Hepatocyte (in vitro differentiated cells): ENCODE results near the gene CXXC1. TPM values are rescaled to one million over a fixed set of nuclear protein-coding genes. Genes with fewer than 3 reads are reported as not detected.

Source experiments
- DNase-seq: peaks from one replicate; pipeline ENCODE4 v3.0.0-alpha.2; 2016; ENCODE audit warnings: low spot score
- H2AFZ ChIP-seq: fragments of 200-600 bp; sonication (generic); 2 replicates; pipeline ENCODE4 v1.6.0; 2016; ENCODE audit warnings: antibody characterized with exemption, mild to moderate bottlenecking
- H3K27ac ChIP-seq: fragments of 200-600 bp; sonication (generic); 2 replicates; pipeline ENCODE4 v1.5.1; 2016; ENCODE audit warnings: mild to moderate bottlenecking
- H3K27me3 ChIP-seq: fragments of 200-600 bp; sonication (generic); 2 replicates; pipeline ENCODE4 v1.6.1; 2016
- H3K36me3 ChIP-seq: fragments of 200-600 bp; sonication (generic); replicated peaks from 2 replicates; pipeline ENCODE4 v1.5.1; 2016; ENCODE audit warnings: low read depth; ENCODE audit not compliant: insufficient read depth
- H3K4me1 ChIP-seq: fragments of 200-600 bp; sonication (generic); 2 replicates; pipeline ENCODE4 v1.5.1; 2016; ENCODE audit warnings: mild to moderate bottlenecking, moderate library complexity; ENCODE audit not compliant: insufficient read depth
- H3K4me2 ChIP-seq: fragments of 200-600 bp; sonication (generic); 2 replicates; pipeline ENCODE4 v1.6.0; 2016
- H3K4me3 ChIP-seq: fragments of 200-600 bp; sonication (generic); 2 replicates; pipeline ENCODE4 v1.5.1; 2016; ENCODE audit warnings: mild to moderate bottlenecking
- H3K79me2 ChIP-seq: fragments of 200-600 bp; sonication (generic); 2 replicates; pipeline ENCODE4 v1.6.0; 2017; ENCODE audit warnings: mild to moderate bottlenecking
- H3K9me2 ChIP-seq: fragments of 200-600 bp; sonication (generic); replicated peaks from 2 replicates; pipeline ENCODE4 v1.6.0; 2017; ENCODE audit warnings: mild to moderate bottlenecking; ENCODE audit not compliant: insufficient read depth
- H3K9me3 ChIP-seq: fragments of 200-600 bp; sonication (generic); 2 replicates; pipeline ENCODE4 v1.5.1; 2016; ENCODE audit warnings: low read depth, mild to moderate bottlenecking
- H4K20me1 ChIP-seq: fragments of 200-600 bp; sonication (generic); 2 replicates; pipeline ENCODE4 v1.6.0; 2016; ENCODE audit warnings: mild to moderate bottlenecking; ENCODE audit not compliant: insufficient read depth, poor library complexity, severe bottlenecking
- EZH2 ChIP-seq: fragments of 200-600 bp; sonication (generic); IDR thresholded peaks from 2 replicates; pipeline ENCODE4 v1.6.1; 2016; ENCODE audit warnings: antibody characterized with exemption, mild to moderate bottlenecking, borderline replicate concordance
- EZH2phosphoT487 ChIP-seq: fragments of 200-600 bp; sonication (generic); IDR thresholded peaks from one replicate; pipeline ENCODE4 v1.6.1; 2018; ENCODE audit warnings: antibody characterized with exemption, mild to moderate bottlenecking, low read depth, moderate library complexity; ENCODE audit not compliant: unreplicated experiment, severe bottlenecking
- WGBS: methylation state at CpG from one replicate; pipeline ENCODE4 v1.1.6; 2016; ENCODE audit warnings: low lambda C conversion rate; ENCODE audit errors: missing lambda C conversion rate; 5-methylcytosine and 5-hydroxymethylcytosine counted together
- polyA plus RNA-seq: library from polyadenylated mRNA; unstranded; fragments of >200 nt; fragmentation: Nextera tagmentation; extraction: Ambion mirVana; gene quantifications from 2 replicates; pipeline ENCODE4 v1.2.1, GENCODE V29; 2016
- total RNA-seq: library from RNA; depleted of rRNA; stranded (reverse); fragments of >200 nt; gene quantifications from 2 replicates; pipeline ENCODE4 v1.2.3, GENCODE V29; 2014
- TF ChIP-seq, protein P1 (sequence below): fragments of 200-600 bp; sonication (generic); IDR thresholded peaks from 2 replicates; pipeline ENCODE4 v1.5.1; 2016; ENCODE audit warnings: antibody characterized with exemption, mild to moderate bottlenecking; ENCODE audit not compliant: poor library complexity

Gene CXXC1
- total and polyA plus RNA-seq, 2 experiments from 2014 or later: 52.7 to 68.3 TPM

DNA sequence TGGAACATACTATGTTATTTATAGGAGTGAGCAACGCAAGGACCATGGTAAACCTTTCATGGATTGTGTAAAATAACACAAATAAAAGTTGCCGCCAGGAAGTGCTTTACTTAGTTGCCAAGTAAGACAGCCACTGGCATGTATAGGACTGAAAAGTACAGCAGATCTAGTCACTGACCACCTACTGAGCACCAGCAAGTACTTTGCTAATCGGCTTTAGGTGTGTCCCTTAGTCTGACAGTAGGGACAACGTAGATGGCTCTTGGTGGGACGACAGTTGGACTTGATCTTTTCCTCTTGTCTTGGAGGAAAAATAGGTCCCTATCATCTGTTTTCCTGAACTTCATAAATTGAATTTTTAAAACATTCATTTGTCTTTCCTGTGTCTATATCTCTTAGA is 13.6 kb upstream of the CXXC1 start:
- Histone ChIP-seq H3K4me3 (no peak overlapping the region), H3K27ac (no peak overlapping the region), H4K20me1 (no peaks in the 10 kb centered on the region), H2AFZ (no peak overlapping the region), H3K27me3 (no peaks in the 10 kb centered on the region), H3K9me2 (no peaks in the 10 kb centered on the region), H3K4me1 (no peaks in the 10 kb centered on the region), H3K79me2 (no peaks in the 10 kb centered on the region), H3K9me3 (no peaks in the 10 kb centered on the region), H3K36me3 (no peaks in the 10 kb centered on the region), H3K4me2 (no peak overlapping the region)
- WGBS: 70% methylated on average over 5 of the region's 5 CpGs
- TF ChIP-seq, protein P1, sequence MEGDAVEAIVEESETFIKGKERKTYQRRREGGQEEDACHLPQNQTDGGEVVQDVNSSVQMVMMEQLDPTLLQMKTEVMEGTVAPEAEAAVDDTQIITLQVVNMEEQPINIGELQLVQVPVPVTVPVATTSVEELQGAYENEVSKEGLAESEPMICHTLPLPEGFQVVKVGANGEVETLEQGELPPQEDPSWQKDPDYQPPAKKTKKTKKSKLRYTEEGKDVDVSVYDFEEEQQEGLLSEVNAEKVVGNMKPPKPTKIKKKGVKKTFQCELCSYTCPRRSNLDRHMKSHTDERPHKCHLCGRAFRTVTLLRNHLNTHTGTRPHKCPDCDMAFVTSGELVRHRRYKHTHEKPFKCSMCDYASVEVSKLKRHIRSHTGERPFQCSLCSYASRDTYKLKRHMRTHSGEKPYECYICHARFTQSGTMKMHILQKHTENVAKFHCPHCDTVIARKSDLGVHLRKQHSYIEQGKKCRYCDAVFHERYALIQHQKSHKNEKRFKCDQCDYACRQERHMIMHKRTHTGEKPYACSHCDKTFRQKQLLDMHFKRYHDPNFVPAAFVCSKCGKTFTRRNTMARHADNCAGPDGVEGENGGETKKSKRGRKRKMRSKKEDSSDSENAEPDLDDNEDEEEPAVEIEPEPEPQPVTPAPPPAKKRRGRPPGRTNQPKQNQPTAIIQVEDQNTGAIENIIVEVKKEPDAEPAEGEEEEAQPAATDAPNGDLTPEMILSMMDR: no peak
- no peak for TF ChIP-seq EZH2phosphoT487
- no peak for DNase-seq

DNA sequence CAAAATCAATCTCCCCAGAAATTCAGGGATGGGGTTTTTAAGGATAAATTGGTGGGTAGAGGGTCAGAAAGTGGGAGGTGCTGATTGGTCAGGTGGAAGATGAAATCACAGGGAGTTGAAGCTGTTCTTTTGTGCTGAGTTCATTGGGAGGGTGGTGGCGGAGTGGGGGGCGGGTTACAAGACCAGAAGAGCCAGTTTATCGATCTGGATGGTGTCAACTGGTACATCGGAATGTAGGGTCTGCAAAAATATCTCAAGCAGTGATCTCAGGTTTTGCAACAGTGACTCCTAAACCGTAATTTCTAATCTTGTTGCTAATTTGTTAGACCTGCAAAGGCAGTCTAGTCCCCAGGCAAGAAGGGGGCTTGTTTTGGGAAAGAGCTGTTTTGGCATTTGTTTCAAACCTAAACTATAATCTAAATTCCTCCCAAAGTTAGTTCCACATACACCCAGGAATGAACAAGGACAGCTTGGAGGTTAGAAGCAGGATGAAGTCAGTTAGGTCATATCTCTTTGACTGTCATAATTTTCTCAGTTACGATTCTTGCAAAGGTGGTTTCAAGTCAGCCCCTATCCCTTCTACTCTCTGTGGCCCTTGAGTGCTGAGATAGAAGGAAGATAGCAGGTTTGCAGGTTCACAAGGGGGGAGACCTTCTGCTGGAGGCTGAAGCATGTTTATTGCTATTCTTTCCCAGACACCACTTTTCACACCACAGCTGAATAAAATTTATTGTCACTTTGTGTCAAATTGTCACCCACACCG is 12.3 kb upstream of the CXXC1 start:
- Histone ChIP-seq H4K20me1 (no peaks in the 10 kb centered on the region), H3K4me1 (no peaks in the 10 kb centered on the region), H3K79me2 (no peaks in the 10 kb centered on the region), H3K9me2 (no peaks in the 10 kb centered on the region), H3K4me3 (no peak overlapping the region), H2AFZ (no peak overlapping the region), H3K27me3 (no peaks in the 10 kb centered on the region), H3K36me3 (no peaks in the 10 kb centered on the region), H3K4me2 (no peak overlapping the region), H3K9me3 (no peaks in the 10 kb centered on the region), H3K27ac (no peak overlapping the region)
- no peak for DNase-seq
- 57% methylated on average over 7 of the region's 7 CpGs for WGBS
- TF ChIP-seq EZH2phosphoT487 (no peak), EZH2 (no peak)
- TF ChIP-seq, protein P1: no peak

DNA sequence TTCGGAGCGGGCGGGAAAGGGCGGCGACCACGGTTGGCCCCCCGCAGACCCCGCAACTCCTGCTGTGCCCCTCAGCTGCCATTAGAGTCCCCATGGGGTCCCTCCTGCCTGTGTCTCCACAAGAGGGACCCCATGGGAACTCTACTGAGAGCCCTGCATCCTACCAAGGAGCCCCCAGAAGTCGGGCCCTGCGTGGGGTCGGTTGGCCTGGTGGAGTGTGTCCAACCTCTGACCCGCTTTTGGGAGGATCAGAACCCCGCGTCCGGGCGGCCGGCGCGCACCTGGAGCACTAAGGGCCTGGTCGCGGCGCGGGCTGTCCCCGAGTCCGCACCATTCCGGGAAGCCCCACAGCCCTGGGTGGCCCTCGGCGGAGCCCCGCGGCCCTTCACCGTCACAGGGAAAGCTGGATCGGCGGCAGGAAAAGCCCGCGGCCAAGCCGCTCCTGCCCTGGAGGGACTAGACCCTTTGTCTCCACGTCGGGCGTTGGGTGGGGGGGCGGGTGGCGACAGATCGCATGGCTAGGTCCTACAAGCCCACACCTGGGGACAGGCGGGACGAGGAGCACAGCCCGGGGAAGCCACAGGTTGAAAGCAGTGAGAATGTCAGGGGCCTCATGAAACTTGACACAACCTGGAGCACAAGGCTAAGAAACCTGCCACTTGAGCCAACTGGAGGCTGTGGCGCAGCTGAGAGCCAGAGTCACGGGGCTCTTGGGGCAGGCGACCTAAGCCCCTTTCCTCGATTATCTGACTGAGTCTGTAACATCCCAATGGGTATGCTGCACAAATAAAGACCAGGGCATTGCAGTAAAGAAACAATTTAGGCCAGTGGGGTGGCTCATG is 11.2 kb upstream of the CXXC1 start:
- Histone ChIP-seq H3K4me3 (no peak overlapping the region), H2AFZ (no peak overlapping the region), H3K4me2 (peak overlapping the region; percentile 95), H3K9me3 (no peaks in the 10 kb centered on the region), H4K20me1 (no peaks in the 10 kb centered on the region), H3K36me3 (no peaks in the 10 kb centered on the region), H3K9me2 (no peaks in the 10 kb centered on the region), H3K27me3 (no peaks in the 10 kb centered on the region), H3K4me1 (no peaks in the 10 kb centered on the region), H3K27ac (no peak overlapping the region), H3K79me2 (no peaks in the 10 kb centered on the region)
- no peak for DNase-seq
- no peak for TF ChIP-seq EZH2phosphoT487
- TF ChIP-seq, protein P1: no peak
- TF ChIP-seq EZH2: no peak
- 91% methylated on average over 26 of the region's 49 CpGs for WGBS
